C4-2B (cell line): Measurements from ENCODE around the gene ZNF93.
"Not testable (repeated sequence)": the region's sequence is repeated elsewhere in the genome, so short reads cannot be mapped to it uniquely, and the experiment has no call there.

ENCODE experiments used
- ZFX ChIP-seq: fragments of 450-650 bp; IDR thresholded peaks from 2 replicates; pipeline ENCODE4 v1.6.1; 2017
- TF ChIP-seq, protein P1 (sequence below): fragments of 450-650 bp; conservative IDR thresholded peaks from 2 replicates; pipeline ENCODE4 v1.5.1; 2017; ENCODE audit warnings: mild to moderate bottlenecking

DNA sequence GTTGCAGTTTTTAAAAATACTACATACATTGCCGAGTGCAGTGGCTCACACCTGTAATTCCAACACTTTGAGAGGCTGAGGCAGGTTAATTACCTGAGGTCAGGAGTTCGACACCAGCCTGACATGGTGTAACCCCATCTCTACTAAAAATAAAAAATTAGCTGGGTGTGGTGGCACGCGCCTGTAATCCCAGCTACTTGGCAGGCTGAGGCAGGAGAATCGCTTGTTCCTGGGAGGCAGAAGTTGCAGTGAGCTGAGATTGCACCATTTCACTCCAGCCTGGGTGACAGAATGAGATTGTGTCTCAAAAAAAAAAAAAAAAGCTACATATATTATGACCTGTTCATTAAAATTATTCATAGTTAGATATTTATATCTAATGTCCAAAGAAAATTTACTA, 30.7 kb upstream of the ZNF93 start:
- TF ChIP-seq, protein P1, sequence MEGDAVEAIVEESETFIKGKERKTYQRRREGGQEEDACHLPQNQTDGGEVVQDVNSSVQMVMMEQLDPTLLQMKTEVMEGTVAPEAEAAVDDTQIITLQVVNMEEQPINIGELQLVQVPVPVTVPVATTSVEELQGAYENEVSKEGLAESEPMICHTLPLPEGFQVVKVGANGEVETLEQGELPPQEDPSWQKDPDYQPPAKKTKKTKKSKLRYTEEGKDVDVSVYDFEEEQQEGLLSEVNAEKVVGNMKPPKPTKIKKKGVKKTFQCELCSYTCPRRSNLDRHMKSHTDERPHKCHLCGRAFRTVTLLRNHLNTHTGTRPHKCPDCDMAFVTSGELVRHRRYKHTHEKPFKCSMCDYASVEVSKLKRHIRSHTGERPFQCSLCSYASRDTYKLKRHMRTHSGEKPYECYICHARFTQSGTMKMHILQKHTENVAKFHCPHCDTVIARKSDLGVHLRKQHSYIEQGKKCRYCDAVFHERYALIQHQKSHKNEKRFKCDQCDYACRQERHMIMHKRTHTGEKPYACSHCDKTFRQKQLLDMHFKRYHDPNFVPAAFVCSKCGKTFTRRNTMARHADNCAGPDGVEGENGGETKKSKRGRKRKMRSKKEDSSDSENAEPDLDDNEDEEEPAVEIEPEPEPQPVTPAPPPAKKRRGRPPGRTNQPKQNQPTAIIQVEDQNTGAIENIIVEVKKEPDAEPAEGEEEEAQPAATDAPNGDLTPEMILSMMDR, result not testable (repeated sequence)
- TF ChIP-seq ZFX, result not testable (repeated sequence)
